Pulmonary artery endothelial cell (primary cell): Measurements from ENCODE around the gene ZNF555. TPM values are rescaled to one million over a fixed set of nuclear protein-coding genes. Genes with fewer than 3 reads are reported as not detected.

ENCODE experiments used
- DNase-seq: peaks from one replicate; pipeline ENCODE4 v3.0.0-alpha.2; 2011; ENCODE audit warnings: low read depth, low spot score
- total RNA-seq: library from RNA; depleted of rRNA; stranded (reverse); fragments of >200 nt; gene quantifications from 2 replicates; pipeline ENCODE4 v1.2.3, GENCODE V29; 2014

Gene ZNF555
- total RNA-seq, 1 donor from 2014 or later = 4.7 TPM

- DNase-seq = no peak
Measured at GRCh38 chr19:2824129-2824528, 17.1 kb upstream of the ZNF555 start.

GRCh38 chr19:2827022-2827421, 14.3 kb upstream of the ZNF555 start:
- no peak for DNase-seq

DNA sequence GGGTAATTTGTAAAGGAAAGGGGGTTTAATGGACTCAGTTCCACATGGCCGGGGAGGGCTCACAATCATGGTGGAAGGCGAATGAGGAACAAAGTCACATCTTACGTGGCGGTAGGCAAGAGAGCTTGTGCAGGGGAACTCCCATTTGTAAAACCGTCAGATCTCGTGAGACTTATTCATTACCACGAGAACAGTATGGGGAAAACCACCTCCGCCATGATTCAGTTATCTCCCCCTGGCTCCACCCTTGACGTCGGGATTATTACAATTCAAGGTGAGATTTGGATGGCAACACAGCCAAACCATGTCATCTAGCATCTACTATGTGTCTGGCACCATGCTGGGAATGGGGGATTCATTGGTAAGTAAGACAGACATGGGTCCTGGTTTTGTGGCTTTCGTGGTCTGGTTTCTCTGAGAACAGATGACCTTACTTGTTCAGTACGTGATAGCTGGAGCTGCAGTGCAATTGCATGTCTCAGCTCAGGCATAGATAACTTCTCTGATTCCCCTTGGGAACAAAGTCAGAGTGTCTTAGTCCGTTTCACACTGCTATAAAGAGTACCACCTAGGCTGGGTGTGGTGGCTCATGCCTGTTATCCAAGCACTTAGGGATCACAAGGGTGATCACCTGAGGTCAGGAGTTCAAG, 13.3 kb upstream of the ZNF555 start:
- no peak for DNase-seq

DNA sequence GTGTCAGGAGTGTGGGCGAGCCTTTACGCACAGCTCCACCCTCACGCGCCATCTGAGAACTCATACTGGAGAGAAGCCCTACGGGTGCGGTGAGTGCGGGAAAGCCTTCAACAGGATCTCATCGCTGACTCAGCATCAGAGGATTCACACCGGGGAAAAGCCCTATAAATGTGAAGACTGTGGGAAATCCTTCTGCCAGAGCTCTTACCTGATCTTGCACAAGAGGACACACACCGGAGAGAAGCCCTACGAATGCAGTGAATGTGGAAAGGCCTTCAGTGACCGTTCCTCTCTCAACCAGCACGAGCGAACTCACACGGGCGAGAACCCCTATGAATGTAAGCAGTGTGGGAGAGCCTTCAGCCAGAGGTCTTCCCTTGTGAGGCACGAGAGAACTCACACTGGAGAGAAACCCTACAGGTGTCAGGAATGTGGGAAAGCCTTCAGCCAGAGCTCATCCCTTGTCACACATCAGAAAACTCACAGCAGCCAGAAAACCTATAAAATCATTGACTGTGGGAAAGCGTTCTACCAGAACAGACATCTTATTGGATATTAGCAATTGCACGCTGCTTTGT, 6.9 kb upstream of the ZNF555 start:
- no peak for DNase-seq

GRCh38 chr19:2837430-2837829, 3.8 kb upstream of the ZNF555 start:
- no peak for DNase-seq

DNA sequence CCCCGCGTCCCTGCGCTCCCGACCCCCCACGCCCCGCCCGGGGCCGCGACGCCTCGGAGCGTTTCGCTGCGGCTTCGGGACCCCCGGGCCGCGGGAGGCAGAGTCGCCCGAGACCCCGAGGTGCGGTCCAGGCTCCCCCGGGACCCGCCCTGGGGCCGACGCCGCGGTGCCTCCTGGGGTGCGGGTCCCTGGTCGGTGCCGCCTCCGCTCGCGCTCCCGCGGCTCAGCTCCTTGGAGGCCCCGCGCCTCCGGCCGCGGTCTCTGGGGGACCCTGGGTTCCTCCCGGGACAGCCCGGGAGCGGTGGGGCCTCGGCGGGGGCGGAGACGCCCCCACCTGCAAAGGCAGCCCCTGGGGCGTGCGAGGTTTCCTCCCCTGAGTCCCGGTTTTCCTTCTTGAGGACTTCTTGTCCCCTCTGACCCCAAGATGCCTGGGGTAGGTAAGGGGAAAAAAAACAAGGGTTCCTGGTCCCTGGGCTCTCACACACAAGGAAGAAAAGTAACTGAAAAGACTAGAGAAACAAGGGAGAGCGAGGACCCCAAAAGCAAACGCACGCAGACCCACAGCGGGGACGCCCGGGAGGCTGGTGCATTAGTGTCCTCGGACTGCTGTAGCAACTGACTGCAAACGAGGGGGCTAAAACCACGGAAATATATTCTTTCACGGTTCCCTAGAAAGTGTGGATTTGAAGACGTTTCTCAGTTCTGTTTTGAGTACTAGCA, 740 bp downstream of the ZNF555 start:
- DNase-seq = no peak

- DNase-seq = no peak
Measured at GRCh38 chr19:2845107-2845506, 3.8 kb downstream of the ZNF555 start.

DNA sequence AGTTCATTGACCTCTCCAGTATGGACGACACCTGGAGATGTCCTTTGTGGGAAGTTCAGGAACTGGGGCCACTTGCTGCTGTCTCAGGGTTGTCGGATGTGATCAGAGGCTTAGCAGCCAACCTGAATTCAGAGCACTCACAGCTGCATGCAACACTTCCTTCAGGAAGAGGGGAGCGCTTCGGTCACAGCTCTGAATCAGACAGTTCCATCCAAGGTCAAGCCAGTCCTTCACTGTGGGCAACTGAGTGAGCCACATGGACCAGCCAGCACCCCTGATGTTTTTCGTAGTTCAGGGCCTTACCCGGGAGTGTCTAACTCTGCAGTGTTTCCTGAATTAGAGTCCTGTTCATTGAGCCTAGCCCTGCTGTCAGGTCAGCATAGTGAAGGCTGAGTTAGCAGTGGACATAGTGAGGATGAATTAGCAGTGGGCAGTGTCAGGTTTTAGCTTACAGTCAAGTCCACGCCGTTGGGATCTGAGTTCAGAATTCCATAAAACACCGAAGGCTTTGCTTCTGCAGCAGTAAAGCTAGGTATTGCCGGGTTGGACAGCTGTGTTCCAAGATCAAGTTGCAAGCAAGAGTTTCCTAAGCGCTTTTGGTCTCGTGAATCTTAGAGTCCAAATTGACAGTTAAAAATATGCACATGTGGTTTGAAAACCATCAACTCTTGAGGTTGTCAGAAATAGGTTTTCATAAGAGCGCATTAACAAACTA, 5.1 kb downstream of the ZNF555 start:
- no peak for DNase-seq

DNA sequence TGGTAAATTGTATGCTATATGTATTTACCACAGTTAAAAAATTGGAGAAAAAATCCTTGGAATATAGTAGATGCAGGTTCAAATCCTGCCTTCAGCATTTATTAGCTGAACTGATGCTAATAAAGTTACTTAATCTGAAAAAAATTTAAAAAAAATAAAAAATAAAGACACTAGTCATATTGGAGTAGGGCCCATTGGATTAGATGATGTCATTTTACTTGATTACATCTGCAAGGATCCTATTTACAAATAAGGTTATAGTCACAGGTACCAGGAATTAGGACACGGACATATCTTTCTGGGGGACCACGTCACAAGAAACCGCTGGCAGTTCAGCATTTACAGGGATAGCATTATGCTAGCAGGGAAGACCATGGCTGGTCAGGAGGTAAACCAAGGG, 6.2 kb downstream of the ZNF555 start:
- DNase-seq = no peak

DNA sequence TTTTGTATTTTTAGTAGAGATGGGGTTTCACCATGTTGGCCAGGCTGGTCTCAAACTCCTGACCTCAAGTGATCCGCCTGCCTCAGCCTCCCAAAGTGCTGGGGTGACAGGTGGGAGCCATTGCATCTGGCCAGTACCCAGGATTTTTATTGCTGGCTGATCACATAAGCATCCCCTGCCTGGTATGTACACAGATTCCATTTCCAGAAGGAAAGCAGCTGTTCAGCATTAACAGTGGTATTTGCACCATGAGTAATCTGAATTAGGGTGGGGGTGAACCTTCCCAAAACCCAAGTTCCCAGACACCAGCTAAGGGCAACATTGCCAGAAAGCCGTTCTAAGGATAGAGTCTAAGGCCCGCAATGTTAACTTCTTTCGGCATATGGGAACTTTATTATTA, 7.3 kb downstream of the ZNF555 start:
- no peak for DNase-seq

DNA sequence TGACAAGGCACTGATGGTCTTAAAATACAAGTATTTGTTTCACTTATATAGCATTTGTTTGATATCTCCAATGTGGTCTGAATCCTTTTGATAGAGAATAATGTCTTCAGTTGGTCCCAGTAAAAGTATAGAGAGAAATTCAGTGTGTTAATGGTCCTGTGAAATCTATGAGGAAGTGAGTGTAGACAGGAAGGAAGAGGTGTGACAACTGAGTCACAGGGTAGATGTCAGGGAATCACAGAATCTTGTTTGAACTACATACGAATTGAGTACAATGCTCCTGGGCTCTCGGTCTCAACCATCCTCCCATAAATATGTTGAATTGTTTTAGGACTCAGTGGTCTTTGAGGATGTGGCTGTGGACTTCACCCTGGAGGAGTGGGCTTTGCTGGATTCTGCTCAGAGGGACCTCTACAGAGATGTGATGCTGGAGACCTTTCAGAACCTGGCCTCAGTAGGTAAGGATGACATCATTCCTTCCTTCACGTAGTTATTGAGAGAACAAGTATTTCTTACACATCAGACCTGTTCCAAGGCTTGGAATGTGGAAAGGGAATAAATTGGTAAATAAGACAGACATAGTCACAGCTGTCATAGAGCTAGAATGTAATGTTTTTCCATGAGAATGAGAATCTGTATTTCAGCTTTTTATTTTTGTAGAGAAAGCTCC, 9.1 kb downstream of the ZNF555 start:
- DNase-seq = no peak

DNA sequence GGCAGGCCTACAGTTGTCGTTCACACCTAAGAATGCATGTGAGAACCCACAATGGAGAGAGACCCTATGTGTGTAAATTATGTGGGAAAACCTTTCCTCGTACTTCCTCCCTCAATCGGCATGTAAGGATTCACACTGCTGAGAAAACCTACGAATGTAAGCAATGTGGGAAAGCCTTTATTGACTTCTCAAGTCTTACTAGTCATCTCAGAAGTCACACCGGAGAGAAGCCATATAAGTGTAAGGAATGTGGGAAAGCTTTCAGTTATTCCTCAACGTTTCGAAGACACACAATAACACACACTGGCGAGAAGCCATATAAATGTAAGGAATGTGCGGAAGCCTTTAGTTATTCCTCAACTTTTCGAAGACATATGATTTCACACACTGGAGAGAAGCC, 11.3 kb downstream of the ZNF555 start:
- DNase-seq = no peak

GRCh38 chr19:2853015-2853606, 11.8 kb downstream of the ZNF555 start:
- DNase-seq = no peak

- DNase-seq = no peak
Measured at GRCh38 chr19:2854849-2855248, 13.6 kb downstream of the ZNF555 start.

GRCh38 chr19:2856457-2857050, 15.3 kb downstream of the ZNF555 start:
- DNase-seq = no peak

DNA sequence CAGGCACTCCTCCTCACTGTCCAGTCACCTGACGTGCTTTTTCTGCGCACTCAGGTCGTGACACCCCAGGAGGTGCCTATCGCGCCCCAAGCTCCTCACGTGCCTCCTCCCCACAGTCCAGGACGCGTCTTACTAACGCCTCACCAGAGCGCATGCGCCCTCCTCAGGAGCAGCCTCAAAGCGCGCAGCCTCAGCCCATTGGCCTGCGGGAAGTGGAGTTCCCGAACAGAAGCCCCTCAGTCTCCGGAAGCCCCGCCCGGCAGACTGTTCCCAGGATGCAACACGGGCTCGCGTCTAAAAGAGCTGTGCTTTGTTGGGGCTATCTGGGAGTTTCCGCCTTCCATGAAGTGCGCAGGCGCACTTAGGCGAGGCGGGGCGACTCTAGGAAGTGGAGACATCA, 17.6 kb downstream of the ZNF555 start:
- DNase-seq = no peak

GRCh38 chr19:2863816-2864215, 22.5 kb downstream of the ZNF555 start:
- no peak for DNase-seq

DNA sequence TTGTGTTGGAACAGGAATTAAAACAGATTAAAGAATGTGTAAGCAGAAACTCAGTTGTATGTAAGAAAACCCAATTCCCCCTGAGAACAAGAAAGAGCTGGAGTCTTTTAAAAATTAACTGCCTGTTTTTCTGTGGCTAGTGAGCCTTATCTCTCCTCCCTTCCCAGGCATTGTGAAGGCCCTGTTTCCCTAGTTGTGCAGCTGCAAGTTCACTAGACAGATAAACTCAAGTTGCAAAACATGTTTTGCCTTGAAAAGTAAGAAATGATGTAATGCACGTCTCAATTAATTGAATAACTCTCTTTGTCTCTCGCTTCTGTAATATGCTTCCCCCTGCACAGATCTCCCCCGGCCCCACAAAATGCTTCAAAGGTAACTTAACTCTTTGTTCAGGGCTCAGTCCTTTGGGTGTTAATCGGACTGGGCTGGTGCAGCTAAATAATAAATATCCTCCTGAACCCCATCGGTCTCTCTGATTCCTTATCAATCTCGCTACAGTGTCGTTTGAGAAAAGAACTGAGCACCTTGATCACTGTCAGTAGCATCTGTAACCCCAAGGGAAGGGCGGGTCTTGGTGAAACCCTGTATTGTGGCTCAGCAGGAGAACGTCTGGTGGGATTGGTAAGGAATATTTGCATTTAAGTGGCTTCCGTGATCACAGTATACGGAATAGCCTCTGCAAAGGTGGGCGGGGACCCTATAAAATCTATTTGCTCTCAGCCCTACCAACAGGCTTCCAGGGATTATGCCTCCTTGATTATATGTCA, 24.2 kb downstream of the ZNF555 start:
- DNase-seq = no peak

DNA sequence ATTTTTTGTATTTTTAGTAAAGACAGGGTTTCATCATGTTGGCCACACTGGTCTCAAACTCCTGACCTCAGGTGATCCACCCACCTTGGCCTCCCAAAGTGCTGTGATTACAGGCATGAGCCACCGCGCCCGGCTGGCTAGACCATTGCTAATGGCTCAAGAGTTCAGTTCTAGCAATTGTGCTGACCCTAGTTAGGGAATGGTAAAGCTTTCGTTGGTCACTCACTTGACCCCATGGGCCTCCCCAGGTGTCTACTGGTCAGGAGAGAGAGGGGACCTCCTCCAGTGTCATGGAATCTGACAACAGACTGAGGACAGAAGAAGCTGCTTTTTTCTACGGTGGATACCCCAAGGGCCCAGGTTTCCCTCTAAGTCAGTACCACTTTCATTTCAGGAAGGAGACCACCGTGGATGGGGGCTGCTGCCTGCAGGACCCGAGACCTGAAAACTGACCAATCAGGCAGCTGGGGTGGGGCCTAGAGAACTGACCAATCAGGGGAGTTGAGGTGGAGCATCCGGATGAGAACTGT, 25.3 kb downstream of the ZNF555 start:
- DNase-seq = no peak
